ENCODE results near the gene JAKMIP3.

JAKMIP3 gene

DNA sequence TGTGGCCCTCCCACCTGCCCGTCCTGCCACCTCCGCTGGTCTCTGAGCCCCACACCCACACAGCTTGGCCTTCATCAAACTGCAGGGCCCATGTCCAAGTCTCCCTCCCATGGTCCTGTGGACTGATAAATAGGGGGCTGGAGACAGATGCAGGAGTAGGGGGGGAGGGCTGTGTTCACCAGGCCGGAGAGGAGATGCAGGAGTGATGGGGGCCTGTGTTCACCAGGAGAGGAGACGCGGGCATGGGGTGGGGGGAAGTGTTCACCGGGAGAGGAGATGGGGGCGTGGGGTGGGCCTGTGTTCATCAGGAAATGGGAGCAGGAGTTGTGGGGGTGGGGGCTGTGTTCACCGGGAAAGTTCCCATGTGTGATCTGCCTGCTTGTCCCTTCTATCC lies 37.0 kb downstream of the JAKMIP3 start:
- DNase-seq (ENCODE audit: insufficient read length, low spot score), result no peak
- no peak for TF ChIP-seq POLR2A (IDR thresholded peaks at IDR 0.05; ENCODE audit: low read depth, low read length)
- no peak for FAIRE-seq

DNA sequence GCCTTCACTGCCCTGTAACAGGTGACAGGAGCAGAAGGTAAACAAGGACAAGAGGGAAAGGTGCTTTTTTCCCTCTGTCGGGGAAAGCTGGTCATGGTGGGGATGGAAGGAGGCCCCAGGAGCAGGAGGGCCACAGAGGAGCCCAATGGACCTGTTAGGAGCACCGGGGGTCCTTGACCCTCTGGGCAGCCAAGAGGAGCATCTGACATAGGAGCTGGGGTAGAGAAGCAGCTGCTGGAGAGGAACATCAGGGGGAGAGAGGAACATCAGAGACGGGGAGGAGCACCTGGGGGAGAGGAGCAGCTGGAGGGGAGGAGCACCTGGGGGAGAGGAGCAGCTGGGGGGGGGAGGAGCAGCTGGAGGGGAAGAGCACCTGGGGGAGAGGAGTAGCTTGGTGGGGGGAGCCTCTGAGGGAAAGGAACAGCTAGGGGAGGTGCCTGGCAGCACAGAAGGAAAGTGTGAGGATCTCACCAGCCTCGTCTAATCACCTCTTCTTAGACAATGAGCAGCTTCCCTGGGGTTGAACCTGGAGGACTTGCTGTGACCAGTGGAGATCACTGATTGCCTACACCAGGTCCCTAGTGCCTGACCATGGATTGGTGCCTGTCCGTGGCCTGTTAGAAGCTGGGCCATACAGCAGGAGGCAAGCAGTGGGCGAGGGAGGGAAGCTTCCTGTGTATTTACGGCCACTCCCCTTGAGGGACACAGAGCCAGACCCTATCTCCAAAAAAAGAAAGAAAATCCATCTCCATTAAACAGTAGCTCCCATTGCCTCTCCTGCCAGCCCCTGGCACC lies 37.6 kb downstream of the JAKMIP3 start:
- no peak for TF ChIP-seq POLR2A (IDR thresholded peaks at IDR 0.05; ENCODE audit: low read depth, low read length)
- no peak for DNase-seq (ENCODE audit: insufficient read length, low spot score)
- FAIRE-seq, result no peak

DNA sequence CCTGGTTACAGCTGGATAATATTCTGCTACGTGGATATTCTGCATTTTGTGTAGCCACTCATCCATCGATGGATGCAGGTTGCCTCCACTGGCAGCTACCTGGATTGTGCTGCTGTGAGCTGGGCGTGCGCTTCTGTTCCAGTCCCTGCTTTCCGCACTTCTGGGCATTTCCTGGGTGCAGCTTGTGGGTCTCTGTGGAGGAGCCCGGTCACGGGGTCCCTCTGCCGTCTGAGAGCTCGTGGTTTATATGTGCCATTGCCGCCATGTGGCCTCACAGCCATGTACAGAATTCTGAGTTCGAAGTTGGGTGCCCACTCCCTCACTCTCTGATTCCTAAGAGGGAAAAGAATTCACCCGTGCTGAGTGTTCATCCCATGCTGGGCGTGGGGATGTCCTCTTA lies 38.3 kb downstream of the JAKMIP3 start:
- TF ChIP-seq POLR2A (IDR thresholded peaks at IDR 0.05; ENCODE audit: low read depth, low read length), result no peak
- FAIRE-seq (no peak), DNase-seq (ENCODE audit: insufficient read length, low spot score) (no peak)

DNA sequence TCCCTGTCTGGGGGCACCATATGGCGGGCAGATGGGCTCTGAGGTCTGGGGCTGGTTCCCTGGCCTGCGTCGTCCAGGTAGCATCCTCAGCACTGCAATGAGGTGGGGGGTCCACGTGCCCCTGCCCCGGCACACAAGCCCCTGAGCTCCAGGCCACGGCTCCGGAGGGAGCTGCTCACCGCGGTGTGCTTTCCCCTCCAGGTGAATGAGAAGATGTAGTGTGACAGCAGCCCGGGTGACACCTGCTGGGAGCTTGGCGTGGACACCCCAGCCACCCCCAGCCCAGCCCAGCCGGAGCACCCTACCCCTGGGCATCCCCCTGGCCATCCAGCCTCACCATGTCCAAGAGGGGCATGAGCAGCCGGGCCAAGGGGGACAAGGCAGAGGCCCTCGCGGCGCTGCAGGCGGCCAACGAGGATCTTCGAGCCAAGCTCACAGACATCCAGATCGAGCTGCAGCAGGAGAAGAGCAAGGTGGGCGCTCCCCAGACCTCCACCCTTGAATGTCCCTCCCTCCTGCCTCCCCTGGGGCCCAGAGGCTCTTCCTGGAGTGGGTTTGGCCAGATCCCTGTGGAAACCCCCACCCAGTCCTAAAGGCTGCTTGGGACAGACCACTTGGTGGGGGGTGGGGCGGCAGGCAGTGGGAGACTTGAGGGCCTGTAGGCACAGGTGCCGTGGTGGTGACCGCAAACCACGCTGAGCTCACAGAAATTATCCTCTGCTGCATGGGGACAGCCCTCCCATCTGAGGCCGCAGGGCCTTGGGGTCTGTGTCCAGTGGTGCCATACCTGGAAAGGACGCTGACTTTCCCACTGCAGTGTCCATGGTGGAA lies 38.9 kb downstream of the JAKMIP3 start:
- DNase-seq (ENCODE audit: insufficient read length, low spot score), result no peak
- FAIRE-seq, result no peak

DNA sequence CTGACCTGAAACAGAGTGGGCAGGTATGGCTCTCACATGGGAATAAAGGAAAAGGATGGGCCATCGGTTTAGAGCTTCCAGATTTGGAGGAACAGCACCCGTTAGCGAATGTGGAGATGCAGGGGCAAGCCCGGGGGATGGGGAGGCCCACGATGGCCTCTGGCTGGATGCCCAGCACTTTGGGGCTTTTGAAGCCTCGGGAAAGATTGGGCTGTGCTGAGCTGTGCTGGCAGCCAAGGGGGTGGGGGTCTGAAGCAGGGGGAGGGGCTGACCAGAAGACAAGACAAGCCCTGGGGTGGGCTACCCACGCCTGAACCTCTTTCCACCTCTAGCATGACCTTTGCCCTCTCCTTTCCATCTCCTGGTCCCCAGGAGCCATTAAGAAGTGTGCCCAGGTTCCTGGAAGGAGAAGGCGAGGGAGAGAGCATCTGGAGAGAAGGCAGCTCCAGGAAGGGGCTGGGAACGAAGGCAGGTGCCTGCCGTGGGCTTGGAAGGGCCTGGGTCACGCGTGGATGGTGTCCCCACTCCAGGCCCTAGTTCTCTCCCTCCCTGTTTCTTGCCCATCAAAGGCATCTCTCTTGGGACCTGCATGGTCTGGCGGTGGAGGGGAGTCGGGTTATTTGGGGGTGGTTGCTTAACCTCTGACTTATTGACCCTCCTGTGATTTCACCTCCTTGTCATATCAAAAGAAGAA lies 39.7 kb downstream of the JAKMIP3 start:
- TF ChIP-seq POLR2A (IDR thresholded peaks at IDR 0.05; ENCODE audit: low read depth, low read length), result no peak
- FAIRE-seq (no peak), DNase-seq (ENCODE audit: insufficient read length, low spot score) (no peak)

More for the DNA sequence above, 38.9 kb downstream of the JAKMIP3 start:
- no peak for TF ChIP-seq POLR2A (IDR thresholded peaks at IDR 0.05; ENCODE audit: low read depth, low read length)

DNA sequence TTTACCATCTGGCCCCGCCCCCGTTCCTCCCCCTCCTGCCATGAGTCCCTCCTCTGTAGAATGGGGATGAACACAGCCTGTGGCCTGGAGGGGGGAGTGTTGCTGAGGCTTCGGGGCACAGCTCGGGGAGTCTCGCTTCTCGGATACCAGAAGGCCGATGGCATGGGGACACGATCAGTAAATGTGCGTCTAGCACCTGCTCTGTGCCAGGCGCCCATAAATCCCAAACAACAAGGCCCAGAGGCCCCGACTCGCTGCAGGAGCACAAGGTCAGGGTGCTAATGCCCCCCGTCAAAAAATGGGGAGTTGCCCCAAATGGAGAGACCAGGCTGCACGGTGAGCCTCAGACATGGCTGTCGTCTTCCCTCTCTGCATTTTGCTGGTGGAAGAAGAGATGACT lies 40.7 kb downstream of the JAKMIP3 start:
- DNase-seq (ENCODE audit: insufficient read length, low spot score), result no peak
- TF ChIP-seq POLR2A (IDR thresholded peaks at IDR 0.05; ENCODE audit: low read depth, low read length), result no peak

DNA sequence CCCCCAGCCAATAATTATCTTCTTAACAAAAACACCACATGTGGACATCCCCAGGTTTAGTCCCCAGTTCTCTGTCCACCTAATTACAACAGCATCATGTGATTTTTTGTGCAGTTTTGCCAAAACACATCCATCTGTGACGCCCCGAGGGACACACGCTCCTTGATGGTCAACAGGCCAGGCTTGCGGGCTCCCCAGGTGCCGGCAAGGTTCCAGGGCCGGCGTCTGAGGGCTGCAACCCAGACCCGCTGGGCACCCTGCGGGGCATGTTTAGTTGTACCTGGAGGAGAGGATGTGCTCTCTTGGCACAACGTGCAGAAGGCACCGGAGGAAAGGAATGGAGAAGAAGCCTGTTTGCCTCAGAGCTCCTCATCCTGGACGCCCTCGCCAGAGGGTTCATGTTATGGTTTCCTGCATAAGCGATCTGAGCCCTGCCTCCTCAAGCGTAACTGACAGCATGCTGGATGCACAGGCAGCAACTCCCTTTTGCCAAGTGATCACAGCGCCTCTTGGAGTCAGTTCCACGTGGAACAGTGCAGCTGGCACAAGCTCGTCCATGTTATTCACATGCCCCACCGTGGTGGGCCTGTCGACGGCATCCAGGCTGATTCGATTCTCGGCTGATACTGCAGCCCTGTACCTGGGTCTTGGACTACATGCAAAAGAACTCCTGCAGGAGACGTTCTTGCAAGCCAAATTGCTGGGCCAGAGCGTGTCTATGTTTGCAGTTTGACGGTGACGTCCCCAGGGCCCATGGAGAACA lies 41.6 kb downstream of the JAKMIP3 start:
- no peak for DNase-seq (ENCODE audit: insufficient read length, low spot score)
- no peak for TF ChIP-seq POLR2A (IDR thresholded peaks at IDR 0.05; ENCODE audit: low read depth, low read length)
- no peak for FAIRE-seq

More for the DNA sequence above, 40.7 kb downstream of the JAKMIP3 start:
- no peak for FAIRE-seq

DNA sequence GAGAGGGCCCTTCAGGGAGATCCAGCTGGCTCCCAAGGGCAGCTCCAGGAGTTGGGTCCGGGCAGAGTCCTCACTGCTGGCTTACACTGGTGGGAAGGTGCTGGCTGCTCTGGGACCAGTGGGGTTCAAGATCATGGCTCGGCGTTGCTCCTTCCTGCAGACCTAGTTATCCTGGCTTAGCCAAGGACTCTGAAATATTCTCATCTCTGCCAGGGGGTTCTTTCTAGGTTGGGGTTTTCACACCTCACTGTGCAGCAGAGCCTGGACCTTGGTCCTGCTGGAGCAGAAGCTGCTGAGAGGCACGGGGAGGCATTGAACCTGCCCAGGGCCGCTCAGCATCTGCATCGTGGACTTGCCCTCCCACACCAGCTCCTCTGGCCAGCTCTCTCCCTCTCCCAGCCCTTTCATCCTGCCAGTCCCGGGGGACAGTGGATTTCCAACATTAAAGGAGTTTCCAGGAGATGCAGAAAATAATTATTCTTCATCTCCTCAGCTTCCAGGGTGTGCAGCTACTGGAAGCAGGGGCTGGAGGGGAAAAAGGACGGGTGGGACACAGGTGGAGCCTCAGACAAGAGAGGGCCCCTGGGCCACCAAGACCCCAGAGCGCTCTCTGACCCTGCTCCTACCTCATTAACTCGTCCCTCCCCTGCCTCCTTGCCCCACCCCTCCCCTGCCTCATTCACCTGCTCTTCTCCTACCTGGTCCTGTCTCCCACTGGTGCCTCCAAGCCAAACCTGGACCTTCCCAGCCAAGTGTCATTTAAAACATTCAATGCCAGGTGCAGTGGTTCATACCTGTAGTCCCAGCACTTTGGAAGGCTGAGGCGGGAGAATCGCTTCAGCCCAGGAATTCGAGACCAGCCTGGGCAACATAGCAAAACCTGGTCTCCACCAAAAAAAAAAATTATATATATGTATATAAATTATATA lies 42.5 kb downstream of the JAKMIP3 start:
- TF ChIP-seq POLR2A (IDR thresholded peaks at IDR 0.05; ENCODE audit: low read depth, low read length), result no peak
- FAIRE-seq, result no peak
- DNase-seq (ENCODE audit: insufficient read length, low spot score), result no peak

DNA sequence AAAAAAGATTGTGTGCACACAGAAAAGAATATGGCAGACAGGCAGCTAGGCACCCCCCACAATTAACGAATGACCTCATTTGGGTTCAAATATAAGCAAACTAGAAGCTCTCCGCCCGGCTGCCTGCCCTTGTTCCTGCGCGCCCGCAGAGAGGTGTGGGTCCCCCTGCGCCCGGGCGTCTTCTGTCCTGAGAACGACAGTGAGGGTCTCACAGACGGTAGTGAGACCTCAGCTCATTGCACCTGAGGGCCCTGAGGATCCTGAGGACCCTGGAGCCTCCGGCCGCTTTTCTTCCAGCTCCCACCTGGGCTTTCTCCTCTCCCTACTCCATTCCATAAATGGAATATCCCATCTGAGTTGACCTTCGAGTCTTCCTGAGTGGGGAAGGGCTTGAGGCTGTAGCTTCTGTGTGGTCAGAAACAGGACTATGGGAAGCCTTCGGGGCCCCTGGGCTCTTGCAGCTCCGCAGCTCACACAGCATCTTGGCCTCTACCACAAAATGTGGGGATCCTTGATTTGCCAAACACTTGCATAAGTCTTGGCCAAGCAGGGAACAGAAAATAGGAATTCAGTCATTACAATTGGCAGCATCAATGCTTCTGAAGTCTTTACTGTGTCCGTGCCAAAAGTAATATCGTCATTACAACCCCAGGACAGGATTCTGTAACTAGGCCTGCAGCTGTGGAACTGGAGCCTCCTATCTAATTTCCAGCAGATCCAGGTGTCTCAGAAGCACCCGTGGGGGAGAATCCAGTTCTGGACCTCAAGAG lies 43.8 kb downstream of the JAKMIP3 start:
- DNase-seq (ENCODE audit: insufficient read length, low spot score) (no peak), FAIRE-seq (no peak)
- no peak for TF ChIP-seq POLR2A (IDR thresholded peaks at IDR 0.05; ENCODE audit: low read depth, low read length)

DNA sequence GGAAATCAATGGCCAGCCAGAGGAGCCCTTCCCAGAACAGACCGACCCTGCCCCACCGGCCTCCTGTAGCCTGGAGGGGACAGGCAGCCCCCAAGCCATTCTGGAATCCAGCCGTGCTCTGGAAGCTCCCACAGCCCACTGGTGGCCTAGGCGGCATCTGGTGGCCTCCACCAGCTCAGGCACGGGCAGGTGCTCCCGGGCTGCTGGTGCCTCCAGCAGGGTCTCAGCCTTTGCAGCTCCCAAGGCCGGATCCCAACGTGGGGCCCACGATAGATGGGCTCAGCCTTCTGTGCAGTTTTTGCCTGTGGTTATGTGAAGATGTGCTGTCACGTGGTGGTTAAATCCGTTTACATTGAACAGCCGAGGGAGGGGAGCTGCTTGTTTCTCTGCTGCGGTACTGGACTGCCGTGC lies 44.4 kb downstream of the JAKMIP3 start:
- FAIRE-seq, result no peak

DNA sequence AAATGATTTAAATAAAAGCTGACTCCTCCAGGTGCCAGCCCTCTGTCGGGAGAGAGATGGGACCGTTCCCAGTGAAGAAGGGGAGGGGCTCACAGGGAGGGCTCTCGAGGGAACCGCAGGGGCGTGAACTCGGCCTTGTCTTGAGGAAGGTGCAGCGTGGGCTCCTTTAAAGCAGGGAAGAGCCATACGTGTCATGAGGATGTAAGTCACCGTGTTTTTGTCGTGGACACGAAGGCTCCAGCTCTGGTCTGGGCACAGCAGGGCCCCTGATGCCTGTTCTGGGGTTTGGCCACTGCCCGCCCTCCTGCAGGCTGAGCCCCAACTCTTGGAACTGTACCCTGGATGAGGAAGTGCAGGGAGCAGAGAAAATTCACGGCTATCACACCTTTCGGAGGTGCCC lies 45.0 kb downstream of the JAKMIP3 start:
- FAIRE-seq (no peak), DNase-seq (ENCODE audit: insufficient read length, low spot score) (no peak)
- no peak for TF ChIP-seq POLR2A (IDR thresholded peaks at IDR 0.05; ENCODE audit: low read depth, low read length)

More for the DNA sequence above, 44.4 kb downstream of the JAKMIP3 start:
- TF ChIP-seq POLR2A (IDR thresholded peaks at IDR 0.05; ENCODE audit: low read depth, low read length), result no peak
- DNase-seq (ENCODE audit: insufficient read length, low spot score), result no peak

Measured in H54 (cell line).